ENCODE results near the gene CCDC192. TPM values are rescaled to one million over a fixed set of nuclear protein-coding genes. Genes with fewer than 3 reads are reported as not detected.

The CCDC192 gene
- total RNA-seq, 1 experiment from 2014 or later = 0.52 TPM

- TF ChIP-seq TCF7 (CRISPR knock-in tag; IDR thresholded peaks at IDR 0.05; ENCODE audit: low read depth) (no peak), CTCF (IDR thresholded peaks at IDR 0.05) (no peak)
These were observed 146.7 kb downstream of the CCDC192 start (continued) for GRCh38 chr5:127849891-127850290.

- no peak for DNase-seq (ENCODE audit: low spot score)
- no peak overlapping the region for H3K27ac Mint-ChIP-seq
- no peak for ATAC-seq
- H3K9me3 Mint-ChIP-seq = peaks cover 4% of the 10 kb centered on the region; the same call in 1 of the 2 replicates
- no peaks in the 10 kb centered on the region for H3K36me3 Mint-ChIP-seq
- CTCF ChIA-PET = no interaction called here
- no peak overlapping the region for H3K4me3 Mint-ChIP-seq
- H3K4me1 Mint-ChIP-seq = no peaks in the 10 kb centered on the region
- peaks cover 3% of the 10 kb centered on the region; the same call in 1 of the 2 replicates for H3K27me3 Mint-ChIP-seq (ENCODE audit: low read depth)
- TF ChIP-seq CREB1 (CRISPR knock-in tag; IDR thresholded peaks at IDR 0.05) = no peak
- TF ChIP-seq ETV6 (CRISPR knock-in tag; IDR thresholded peaks at IDR 0.05) = no peak
- TF ChIP-seq SOX15 (CRISPR knock-in tag; IDR thresholded peaks at IDR 0.05) = no peak
- no peak for TF ChIP-seq SP1 (CRISPR knock-in tag; conservative IDR thresholded peaks at IDR 0.05)
- TF ChIP-seq SMAD4 (CRISPR knock-in tag; IDR thresholded peaks at IDR 0.05) = no peak
- TF ChIP-seq ZNF219 (CRISPR knock-in tag; IDR thresholded peaks at IDR 0.05; ENCODE audit: borderline replicate concordance) = no peak
- no peak for TF ChIP-seq TP53 (CRISPR knock-in tag; IDR thresholded peaks at IDR 0.05)
- no peak for TF ChIP-seq MXD4 (CRISPR knock-in tag; IDR thresholded peaks at IDR 0.05; ENCODE audit: borderline replicate concordance)
- TF ChIP-seq FOXJ3 (CRISPR knock-in tag; IDR thresholded peaks at IDR 0.05; ENCODE audit: borderline replicate concordance) = no peak
- no peak for TF ChIP-seq FOXP4 (CRISPR knock-in tag; IDR thresholded peaks at IDR 0.05)
- TF ChIP-seq MYBL2 (CRISPR knock-in tag; IDR thresholded peaks at IDR 0.05) = no peak
- no peak for TF ChIP-seq FOXP1 (CRISPR knock-in tag; IDR thresholded peaks at IDR 0.05; ENCODE audit: borderline replicate concordance)
- no peak for TF ChIP-seq ZNF423 (CRISPR knock-in tag; IDR thresholded peaks at IDR 0.05)
- TF ChIP-seq ZBTB21 (CRISPR knock-in tag; IDR thresholded peaks at IDR 0.05; ENCODE audit: borderline replicate concordance) = no peak
- POLR2A ChIA-PET = no interaction called here
These were observed 148.8 kb downstream of the CCDC192 start for GRCh38 chr5:127851964-127852363.

GRCh38 chr5:127854520-127854919 lies 151.3 kb downstream of the CCDC192 start:
- Mint-ChIP-seq H3K27ac (no peak overlapping the region), H3K9me3 (peaks cover 4% of the 10 kb centered on the region; the same call in 1 of the 2 replicates), H3K4me3 (no peak overlapping the region), H3K36me3 (no peaks in the 10 kb centered on the region), H3K4me1 (no peaks in the 10 kb centered on the region), H3K27me3 (ENCODE audit: low read depth) (peaks cover 3% of the 10 kb centered on the region; the same call in 1 of the 2 replicates)
- POLR2A ChIA-PET = no interaction called here
- no peak for TF ChIP-seq ZNF425 (CRISPR knock-in tag; conservative IDR thresholded peaks at IDR 0.05)
- CTCF ChIA-PET = no interaction called here
- ATAC-seq = no peak
- no peak for DNase-seq (ENCODE audit: low spot score)

All from WTC11 (cell line).